ENCODE measurements around the gene NLRP10.

Gene NLRP10

DNA sequence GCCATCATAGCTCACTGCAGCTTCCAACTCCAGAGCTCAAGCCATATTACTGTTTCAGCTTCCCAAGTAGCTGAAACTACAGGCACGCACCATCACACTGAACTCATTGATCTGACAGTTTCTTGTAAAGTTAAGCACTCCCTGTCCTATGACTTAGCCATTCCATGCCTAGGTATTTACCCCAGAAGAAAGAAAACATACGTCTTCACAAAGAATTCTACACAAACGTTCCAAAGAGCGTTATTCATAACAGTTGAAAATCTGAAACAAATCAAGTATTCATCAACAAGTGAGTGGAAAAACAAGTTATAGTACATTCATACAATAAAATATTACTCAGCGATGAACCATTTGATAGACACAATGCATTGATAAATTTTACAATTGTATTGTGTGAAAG lies 7.8 kb upstream of the NLRP10 start:
- DNase-seq, result no peak

DNA sequence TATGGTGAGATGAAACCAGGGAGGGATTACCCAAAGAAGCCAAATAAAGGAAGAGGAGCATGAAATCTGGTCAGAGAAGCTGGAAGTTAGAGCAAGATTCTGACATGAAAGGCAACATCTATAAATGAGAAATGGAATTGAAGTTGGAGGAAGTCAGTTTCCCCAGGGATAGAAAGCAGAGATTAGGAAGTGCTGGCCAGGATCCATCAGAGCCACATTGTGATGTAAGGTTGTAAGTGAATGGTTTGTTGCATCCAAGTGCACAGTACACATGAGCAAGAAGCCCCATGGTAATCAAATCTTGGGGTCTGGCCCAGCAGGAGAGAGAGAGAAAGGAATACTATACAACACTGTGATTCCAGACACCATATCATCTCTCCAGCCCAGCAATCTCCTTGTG lies 6.6 kb upstream of the NLRP10 start:
- no peak for DNase-seq

DNA sequence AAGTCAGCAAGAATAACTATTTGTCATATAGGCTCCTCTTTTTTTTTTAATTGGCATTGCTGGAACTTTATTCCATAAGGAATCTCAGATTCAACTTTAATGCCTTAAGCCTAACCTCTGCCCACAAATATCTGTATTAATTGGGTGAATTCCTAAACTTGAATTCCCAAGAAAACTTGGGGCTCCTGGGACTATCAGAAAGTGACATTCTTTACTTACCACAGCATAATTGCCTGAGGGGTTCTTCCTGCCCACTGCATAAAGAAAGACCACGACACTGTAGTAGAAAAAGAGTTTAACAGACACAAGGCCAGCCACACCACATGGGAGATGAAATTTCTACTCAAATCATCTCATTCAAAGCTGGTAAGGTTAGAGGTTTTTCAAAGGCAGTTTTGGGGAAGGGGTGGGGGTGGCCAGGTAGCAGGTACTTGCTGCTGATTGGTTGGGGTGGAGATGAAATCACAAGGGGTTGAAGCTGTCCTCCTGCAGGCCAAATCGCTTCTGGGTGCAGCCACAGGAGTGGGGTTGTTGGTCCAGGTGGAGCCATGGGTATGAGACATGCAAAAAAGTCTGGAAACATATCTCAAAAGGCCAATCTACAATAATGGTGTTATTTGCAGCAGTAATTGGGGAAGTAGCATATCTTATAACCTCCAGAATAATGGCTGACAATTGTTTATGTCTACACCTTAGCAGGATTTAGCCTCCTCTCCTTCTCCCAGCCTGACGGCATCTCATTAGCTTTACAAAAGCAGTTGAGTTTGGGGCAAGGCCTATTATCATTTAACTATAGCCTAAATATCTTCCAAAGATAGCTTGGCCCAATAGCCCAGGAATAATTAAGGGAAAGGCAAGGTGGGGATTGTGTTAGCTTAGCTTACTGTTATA lies 4.8 kb upstream of the NLRP10 start:
- DNase-seq, result no peak

DNA sequence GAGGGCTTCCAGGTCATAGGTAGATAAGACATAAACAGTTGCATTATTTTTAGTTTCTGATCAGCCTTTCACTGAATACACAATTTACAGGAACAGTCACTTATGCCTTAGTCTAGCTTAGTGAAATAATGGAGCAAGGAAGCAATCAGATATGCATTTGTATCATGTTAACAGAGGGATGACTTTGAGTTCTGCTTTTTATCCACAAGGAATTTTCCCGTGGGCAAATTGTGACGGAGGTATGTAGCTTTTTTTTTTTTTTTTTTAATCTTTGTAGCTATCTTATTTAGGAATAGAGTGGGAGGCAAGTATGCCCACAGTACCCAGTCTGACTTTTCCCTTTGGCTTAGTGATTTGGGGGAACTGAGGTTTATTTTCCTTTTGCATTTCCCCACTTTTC lies 3.4 kb upstream of the NLRP10 start:
- no peak for DNase-seq

DNA sequence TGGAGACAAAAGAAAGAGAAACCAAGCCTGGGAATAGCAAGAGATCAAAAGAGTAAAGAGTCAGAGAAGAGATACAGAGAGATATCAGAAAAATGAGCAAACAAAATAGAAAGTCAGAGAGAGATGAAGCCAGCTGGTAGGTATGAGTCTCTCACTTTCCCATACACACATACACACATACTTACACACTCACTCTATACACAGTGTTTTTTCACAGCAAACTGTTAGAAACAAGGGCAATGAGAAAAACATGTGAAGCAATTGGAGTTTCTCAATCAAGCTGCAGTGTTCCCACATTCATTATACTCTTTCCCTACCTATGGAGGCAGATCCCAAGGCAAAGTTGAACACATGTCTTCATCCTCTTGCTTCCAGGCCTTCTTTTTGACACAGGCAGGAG lies 2.6 kb upstream of the NLRP10 start:
- DNase-seq, result no peak

DNA sequence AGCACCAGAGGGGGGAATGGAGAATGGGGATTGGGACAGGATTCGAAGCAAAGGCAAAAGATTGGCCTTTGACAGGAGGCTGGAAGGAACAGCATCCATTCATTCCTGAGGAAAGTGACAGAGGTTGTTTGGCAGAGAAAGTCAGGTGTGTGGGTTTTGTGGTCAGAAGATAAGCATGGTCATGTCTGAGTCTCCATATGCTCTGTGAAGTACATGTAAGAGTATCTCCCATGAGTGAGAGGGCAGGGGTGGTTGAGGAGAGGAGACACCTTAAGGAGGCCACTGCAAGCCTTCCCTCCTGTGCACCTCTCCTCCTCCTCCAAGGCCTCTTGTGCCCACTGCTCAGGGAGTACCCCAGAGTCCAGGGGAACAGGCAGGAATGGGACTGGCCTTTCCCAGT lies 1.9 kb upstream of the NLRP10 start:
- DNase-seq, result no peak

DNA sequence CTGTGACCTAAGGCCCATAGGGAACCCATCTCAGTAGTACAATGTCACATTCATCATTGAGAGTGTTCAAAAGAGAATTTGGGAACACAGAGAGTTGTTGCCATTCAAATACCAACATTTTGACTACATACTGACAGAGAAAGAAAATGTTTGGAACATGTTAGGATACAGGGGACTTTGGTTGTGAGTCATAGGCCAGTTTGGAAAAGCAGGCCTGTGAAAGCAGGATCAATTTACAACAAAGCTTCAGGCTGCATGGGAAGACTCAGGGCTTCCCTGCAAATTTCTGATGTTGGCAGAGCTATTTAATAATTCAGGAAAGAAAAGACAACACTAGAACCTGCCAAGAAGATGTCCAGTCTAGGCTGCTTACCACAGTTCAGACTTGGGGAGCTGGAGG lies 374 bp downstream of the NLRP10 start:
- no peak for DNase-seq

DNA sequence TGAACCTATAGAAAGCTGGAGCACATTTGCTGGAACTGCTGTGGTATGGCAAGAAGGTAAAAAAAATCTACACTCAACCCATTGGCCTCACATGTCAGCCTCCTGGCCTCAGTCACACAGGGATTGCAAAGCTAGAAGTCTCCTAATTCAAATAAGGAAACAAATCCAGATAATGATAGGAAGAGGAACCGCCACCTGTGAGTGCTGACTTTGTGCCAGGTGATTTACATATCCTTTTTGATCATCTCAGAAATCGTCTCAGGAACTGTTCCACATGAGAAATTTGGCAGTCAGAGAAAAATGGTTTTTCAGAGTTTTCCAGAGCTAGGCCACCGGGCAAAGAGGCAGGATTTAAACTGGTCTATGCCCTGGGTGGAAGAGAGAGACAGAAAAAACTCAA lies 986 bp downstream of the NLRP10 start:
- no peak for DNase-seq

DNA sequence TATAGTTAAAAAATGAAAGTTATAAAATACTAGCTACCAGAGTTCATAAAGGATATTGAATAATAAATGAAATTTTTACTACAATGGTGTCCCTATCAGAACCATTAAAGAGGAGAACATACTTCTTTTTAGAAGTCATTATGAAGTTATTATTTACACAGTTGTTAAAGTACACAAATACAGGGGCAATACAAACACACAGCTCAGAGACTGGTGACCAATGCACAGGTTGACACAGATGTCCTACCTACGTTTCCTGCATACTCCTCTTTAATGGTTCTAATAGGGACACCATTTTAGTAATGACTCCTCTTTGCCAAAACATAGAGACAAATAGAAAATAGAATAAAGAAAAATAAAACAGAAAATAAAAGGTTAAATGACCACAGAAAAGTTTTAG lies 10.1 kb downstream of the NLRP10 start:
- no peak for DNase-seq

DNA sequence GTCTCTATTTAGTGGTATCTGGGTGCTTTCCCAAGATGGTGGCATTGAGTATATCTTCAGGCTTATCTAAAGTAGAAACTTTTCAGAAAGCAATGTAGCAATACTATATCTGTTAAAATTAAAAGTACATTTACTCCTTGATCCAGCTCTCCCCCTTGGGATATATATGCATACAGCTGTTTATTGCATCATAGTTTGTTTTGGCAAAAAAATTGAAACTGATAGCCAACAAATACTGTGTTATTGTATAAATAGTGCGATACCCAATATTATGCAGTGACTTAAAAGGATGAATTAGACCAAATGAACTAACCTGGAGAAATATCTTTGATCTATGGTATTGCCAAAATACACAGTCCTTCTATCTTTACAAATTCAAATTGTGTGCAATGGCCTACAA lies 15.3 kb downstream of the NLRP10 start:
- DNase-seq, result no peak

DNA sequence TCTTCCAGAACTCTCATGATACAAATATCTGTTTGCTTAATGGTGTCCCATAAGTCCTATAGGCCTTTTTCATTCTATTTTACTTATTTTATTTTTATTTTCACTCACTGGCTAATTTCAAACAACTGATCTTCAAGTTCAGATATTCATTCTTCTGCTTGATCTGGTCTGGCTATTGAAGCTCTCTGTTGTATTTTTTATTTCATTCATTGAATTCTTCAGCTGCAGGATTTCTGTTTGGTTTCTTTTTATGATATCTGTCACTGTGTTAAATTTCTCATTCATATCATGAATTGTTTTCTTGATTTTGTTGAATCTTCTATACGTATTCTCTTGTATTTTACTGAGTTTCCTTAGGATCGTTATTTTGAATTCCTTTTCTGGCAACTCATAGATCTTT lies 21.1 kb downstream of the NLRP10 start:
- DNase-seq, result no peak

DNA sequence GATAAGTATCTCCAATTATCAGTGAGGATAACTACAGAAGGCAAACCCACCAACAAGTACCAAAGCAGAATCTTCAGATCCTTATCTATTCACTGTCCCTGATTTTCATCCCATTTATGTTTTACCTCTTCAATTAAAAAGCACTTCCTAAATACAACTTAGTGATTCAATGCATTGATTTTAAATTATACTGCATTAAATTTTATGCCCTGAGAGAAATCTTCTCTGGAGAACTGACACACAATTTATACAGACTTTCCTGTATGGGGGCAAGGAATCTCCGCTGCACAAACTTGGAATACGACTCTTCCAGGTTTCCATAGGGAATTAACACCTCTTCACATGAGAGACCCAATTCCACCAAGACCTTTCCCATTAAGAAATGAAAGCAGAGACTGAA lies 23.6 kb downstream of the NLRP10 start, which contains the start of gene OR10A3:
Gene OR10A3, minus strand, starts transcription at position 101 of the 400 bp plus-strand sequence. CDS start 2,188 bp downstream, outside the sequence.
- no peak for DNase-seq

DNA sequence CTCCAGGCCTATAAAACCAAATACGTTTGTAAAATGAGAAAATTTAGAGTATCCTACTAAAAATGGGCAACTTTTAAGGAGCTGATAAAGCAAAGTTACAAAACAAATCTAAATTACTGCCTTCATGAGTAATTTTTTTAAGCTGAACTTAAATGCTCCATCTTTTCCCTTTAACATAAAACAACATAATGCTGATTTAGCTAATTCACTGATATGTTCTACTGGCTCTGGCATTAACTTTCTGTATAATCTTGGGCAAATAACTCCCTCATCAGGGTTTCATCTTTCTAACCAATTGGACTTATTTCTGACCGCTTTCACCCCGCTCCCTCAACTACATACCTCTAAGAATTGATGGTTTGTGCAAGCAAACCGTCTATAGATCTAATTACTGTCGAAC lies 24.1 kb downstream of the NLRP10 start:
- no peak for DNase-seq

DNA sequence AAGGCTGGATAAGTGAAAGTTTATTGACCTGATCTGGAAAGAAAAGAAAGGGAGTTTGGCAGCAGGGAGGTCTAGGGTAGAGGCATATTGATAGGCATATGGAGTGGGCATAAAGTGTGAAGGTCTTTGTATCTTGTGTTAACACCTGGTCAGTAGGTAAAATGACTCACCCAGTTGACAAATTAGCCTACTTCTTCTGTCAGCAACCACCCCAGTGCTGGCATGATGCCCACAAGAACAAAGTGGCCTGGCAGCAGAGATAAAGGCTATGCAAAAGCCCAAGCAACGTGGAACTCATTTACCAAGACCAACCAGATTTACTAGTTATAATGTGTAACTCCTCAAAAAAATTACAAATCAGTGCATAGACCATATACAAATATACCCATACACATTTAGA lies 28.6 kb downstream of the NLRP10 start:
- no peak for DNase-seq

DNA sequence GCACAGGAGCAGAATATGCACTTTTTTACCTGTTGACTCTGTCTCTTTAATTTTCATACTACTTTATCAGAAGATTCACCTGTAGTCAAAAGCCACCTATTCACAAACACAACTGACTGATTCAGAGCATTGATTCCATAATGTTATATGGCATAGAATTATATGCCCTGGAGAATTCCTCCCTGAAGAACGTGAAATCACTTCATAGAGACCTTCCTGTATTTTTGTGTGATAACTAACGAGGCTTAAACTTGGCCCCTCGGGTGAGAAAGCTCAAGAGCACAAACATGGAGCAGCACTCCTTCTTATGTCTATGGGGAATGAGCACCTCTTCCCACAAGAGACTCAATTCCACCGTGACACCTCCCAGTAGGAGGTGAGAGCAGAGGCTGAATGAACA lies 34.1 kb downstream of the NLRP10 start, which contains the start of gene OR10A6:
Gene OR10A6, minus strand, starts transcription at position 101 of the 400 bp plus-strand sequence. CDS start 2,606 bp downstream, outside the sequence.
- no peak for DNase-seq

DNA sequence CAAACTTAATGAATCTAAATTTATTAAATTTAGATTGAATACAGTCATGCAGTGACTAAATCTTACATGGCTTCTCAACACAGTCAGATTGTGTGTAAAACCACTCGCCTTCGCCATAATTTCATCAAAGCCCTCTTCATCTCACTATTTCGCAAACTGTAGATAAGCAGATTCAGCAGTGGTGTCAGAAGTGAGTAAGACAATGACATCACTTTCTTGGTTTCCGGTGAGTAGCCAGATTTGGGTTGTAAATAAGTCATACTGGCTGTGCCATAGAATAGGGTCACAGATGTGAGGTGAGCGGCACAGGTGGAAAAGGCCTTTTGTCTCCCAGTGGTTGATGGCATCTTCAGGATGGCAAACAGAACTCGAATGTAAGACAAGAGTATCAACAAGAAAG lies 37.6 kb downstream of the NLRP10 start:
- no peak for DNase-seq

DNA sequence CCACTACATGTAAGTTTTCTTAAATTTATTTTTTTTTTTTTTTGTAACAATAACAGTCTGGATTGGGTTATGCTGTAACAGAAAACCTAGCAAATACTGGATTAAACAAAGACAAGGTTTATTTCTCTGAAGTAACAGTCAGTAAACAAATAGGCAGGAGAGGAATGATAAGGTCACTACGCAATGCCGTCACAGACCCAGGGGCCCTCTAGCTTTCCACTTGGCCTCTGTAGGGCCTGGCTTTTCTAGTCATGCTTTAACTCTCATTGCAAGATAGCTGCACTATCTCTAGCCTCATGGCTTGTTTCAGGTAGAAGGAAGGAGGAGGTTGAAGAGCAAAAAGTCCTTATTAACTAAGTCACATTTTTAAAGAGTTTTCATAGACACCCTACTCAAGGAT lies 40.7 kb downstream of the NLRP10 start:
- no peak for DNase-seq

DNA sequence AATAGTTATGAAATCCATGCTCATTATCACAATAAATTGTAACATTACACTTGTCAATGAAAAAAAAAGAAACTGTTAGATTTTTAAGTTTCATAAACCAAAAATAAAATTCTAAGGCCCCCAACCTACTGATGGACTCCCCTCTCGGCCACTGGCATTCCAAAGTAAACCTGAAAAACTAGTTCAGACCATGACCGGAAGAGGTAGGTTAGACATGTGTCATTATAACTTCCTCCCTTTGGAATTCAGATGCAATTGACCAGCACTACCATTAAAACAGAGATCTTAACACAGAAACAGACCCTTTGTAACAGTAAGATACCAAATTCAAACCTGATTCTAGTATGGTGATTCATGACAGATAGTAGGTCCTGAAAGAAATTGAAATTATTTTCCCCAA lies 47.1 kb downstream of the NLRP10 start:
- DNase-seq, result no peak

All from activated naive CD4-positive, alpha-beta T cell treated with anti-CD3 and anti-CD28 coated beads, Interleukin-2, amount 50 U/mL, for 16 hours (primary cell).